GM10266 (cell line): ENCODE measurements around the gene SMARCB1.

Experiments used
- DNase-seq: peaks from one replicate; pipeline ENCODE4 v3.0.0; 2012; ENCODE audit errors: extremely low spot score
- CTCF ChIP-seq: IDR thresholded peaks from 2 replicates; pipeline ENCODE4 v1.5.1; 2012; ENCODE audit warnings: mild to moderate bottlenecking, low read depth; ENCODE audit not compliant: control insufficient read depth, insufficient read depth; ENCODE audit errors: missing control alignments

The SMARCB1 gene

GRCh38 chr22:23749841-23750301, 36.9 kb upstream of the SMARCB1 start:
- DNase-seq, result no peak
- TF ChIP-seq CTCF, result no peak

GRCh38 chr22:23750367-23750713, 36.4 kb upstream of the SMARCB1 start:
- DNase-seq, result no peak
- no peak for TF ChIP-seq CTCF

- TF ChIP-seq CTCF, result peak; percentile 22
- DNase-seq, result peak; percentile 95
Measured at GRCh38 chr22:23750714-23751440, 35.9 kb upstream of the SMARCB1 start, which contains the start of gene ZNF70. TSS of gene ZNF70 (minus strand) at chr22:23751112. CDS start at chr22:23745140, 5,972 bp downstream.

GRCh38 chr22:23751441-23751996, 35.2 kb upstream of the SMARCB1 start:
- no peak for DNase-seq
- TF ChIP-seq CTCF, result no peak

- DNase-seq, result peak; percentile 73
- no peak for TF ChIP-seq CTCF
Measured at GRCh38 chr22:23752090-23752691, 34.6 kb upstream of the SMARCB1 start.

- no peak for DNase-seq
- no peak for TF ChIP-seq CTCF
Measured at GRCh38 chr22:23752750-23753149, 34.0 kb upstream of the SMARCB1 start.

GRCh38 chr22:23753385-23753784, 33.4 kb upstream of the SMARCB1 start:
- TF ChIP-seq CTCF, result no peak
- no peak for DNase-seq
